H1 (cell line): ENCODE data around the gene RAD51B. TPM values are rescaled to one million over a fixed set of nuclear protein-coding genes. Genes with fewer than 3 reads are reported as not detected.
A peak's percentile ranks its signal among the peaks of the same experiment; 100 is the strongest.

Source experiments
- CTCF ChIA-PET: fragments of 300-600 bp; sonication (Branson Sonifier 250); formaldehyde crosslinking; loops from one replicate; lab custom pipeline; 2021; ENCODE audit not compliant: partially characterized antibody; lab: Charles Lee
- POLR2A ChIA-PET: fragments of 300-600 bp; sonication (Branson Sonifier 250); formaldehyde crosslinking; loops from one replicate; lab custom pipeline; 2021; ENCODE audit warnings: inconsistent platforms; ENCODE audit not compliant: partially characterized antibody; lab: Charles Lee
- DNase-seq, 2 experiments: peaks; one replicate each; pipeline versions ENCODE4 v3.0.0 to v3.0.0-alpha.2; 2010 to 2022; ENCODE audit warnings: low spot score in 2 of 2, low read depth in 1 of 2, mixed read lengths in 1 of 2
- FAIRE-seq: peaks from 2 replicates; lab custom pipeline; 2011; peaks lifted over from hg19 to GRCh38; lab: Jason Lieb, UNC
- H2AFZ ChIP-seq: 2 replicates; pipeline ENCODE4 v1.8.1; 2012; ENCODE audit warnings: low read length, inconsistent platforms
- H2AK5ac ChIP-seq: 2 replicates; pipeline ENCODE4 v1.6.1; 2013; ENCODE audit warnings: low read depth, low read length
- H2BK120ac ChIP-seq: replicated peaks from 2 replicates; pipeline ENCODE3; 2013; ENCODE audit warnings: low read depth, low read length, inconsistent platforms
- H2BK12ac ChIP-seq: 2 replicates; pipeline ENCODE4 v1.6.1; 2013; ENCODE audit warnings: low read depth, low read length
- H2BK15ac ChIP-seq: 2 replicates; pipeline ENCODE4 v1.6.1; 2013; ENCODE audit warnings: low read length
- H2BK20ac ChIP-seq: 2 replicates; pipeline ENCODE4 v1.6.1; 2013; ENCODE audit warnings: low read length
- H2BK5ac ChIP-seq: 2 replicates; pipeline ENCODE4 v1.6.1; 2013; ENCODE audit warnings: low read depth, low read length
- H3K14ac ChIP-seq: 2 replicates; pipeline ENCODE4 v1.6.1; 2013; ENCODE audit warnings: inconsistent platforms; ENCODE audit not compliant: insufficient read length
- H3K18ac ChIP-seq: 2 replicates; pipeline ENCODE4 v1.6.1; 2013; ENCODE audit warnings: low read length; ENCODE audit errors: extremely low read depth
- H3K23ac ChIP-seq: 2 replicates; pipeline ENCODE4 v1.6.1; 2013; ENCODE audit warnings: inconsistent platforms; ENCODE audit not compliant: insufficient read length
- H3K23me2 ChIP-seq: 2 replicates; pipeline ENCODE4 v1.6.1; 2013; ENCODE audit warnings: low read depth, low read length
- H3K27ac ChIP-seq: 2 replicates; pipeline ENCODE4 v1.6.1; 2011; ENCODE audit warnings: low read depth, low read length, inconsistent platforms
- H3K27me3 ChIP-seq, 4 experiments: replicated peaks in 1 of 4; 1 replicate in 1 of 4; 2 replicates in 3 of 4; pipeline versions ENCODE4 v1.6.1 to v1.8.1; 2011 to 2013; ENCODE audit warnings: low read length in 3 of 4, mild to moderate bottlenecking in 3 of 4, inconsistent platforms in 2 of 4, mixed read lengths in 2 of 4, moderate library complexity in 1 of 4; ENCODE audit not compliant: control insufficient read depth in 3 of 4, insufficient read depth in 3 of 4; ENCODE audit errors: extremely low read depth in 1 of 4
- H3K36me3 ChIP-seq, 4 experiments: 2 replicates each; pipeline versions ENCODE4 v1.6.1 to v1.8.1; 2011 to 2013; ENCODE audit warnings: mild to moderate bottlenecking in 4 of 4, low read length in 3 of 4, moderate library complexity in 2 of 4, control low read depth in 1 of 4, inconsistent platforms in 1 of 4; ENCODE audit not compliant: insufficient read depth in 4 of 4, control insufficient read depth in 2 of 4
- H3K4ac ChIP-seq: replicated peaks from 2 replicates; pipeline ENCODE3; 2013; ENCODE audit warnings: low read length, low read depth, mixed read lengths, inconsistent platforms; ENCODE audit not compliant: insufficient read length
- H3K4me1 ChIP-seq, 4 experiments: replicated peaks in 1 of 4; 1 replicate in 1 of 4; 2 replicates in 3 of 4; pipeline versions ENCODE4 v1.6.1 to v1.8.1; 2011 to 2013; ENCODE audit warnings: low read length in 3 of 4, inconsistent platforms in 2 of 4, mixed read lengths in 1 of 4; ENCODE audit not compliant: insufficient read depth in 4 of 4, control insufficient read depth in 3 of 4
- H3K4me2 ChIP-seq, 2 experiments: 2 replicates each; pipeline versions ENCODE4 v1.6.1 to v1.8.1; 2011 to 2013; ENCODE audit warnings: low read depth in 2 of 2, low read length in 2 of 2, control low read depth in 1 of 2, inconsistent platforms in 1 of 2, mild to moderate bottlenecking in 1 of 2; ENCODE audit not compliant: insufficient read depth in 1 of 2
- H3K4me3 ChIP-seq, 4 experiments: fragments of 200-600, 300-600 bp in 1 of 4; sonication (generic), shearing (Covaris generic), sonication (Bioruptor Twin) in 1 of 4; 2 replicates each; pipeline versions ENCODE4 v1.5.1 to v1.8.1; 2011 to 2016; ENCODE audit warnings: low read length in 4 of 4, low read depth in 3 of 4, control low read depth in 2 of 4, inconsistent platforms in 2 of 4, mild to moderate bottlenecking in 2 of 4, mixed read lengths in 1 of 4, moderate library complexity in 1 of 4; ENCODE audit not compliant: insufficient read depth in 2 of 4; ENCODE audit errors: extremely low read depth in 1 of 4
- H3K56ac ChIP-seq: replicated peaks from 2 replicates; pipeline ENCODE3; 2013; ENCODE audit warnings: low read depth, mild to moderate bottlenecking, mixed read lengths, low read length, inconsistent platforms; ENCODE audit not compliant: insufficient read length
- H3K79me1 ChIP-seq: 2 replicates; pipeline ENCODE4 v1.6.1; 2013; ENCODE audit warnings: low read depth, low read length, control low read depth
- H3K79me2 ChIP-seq, 2 experiments: 2 replicates each; pipeline versions ENCODE4 v1.6.1 to v1.8.1; 2012 to 2013; ENCODE audit warnings: low read length in 2 of 2, mild to moderate bottlenecking in 2 of 2, inconsistent platforms in 1 of 2; ENCODE audit not compliant: insufficient read depth in 2 of 2, control insufficient read depth in 1 of 2
- H3K9ac ChIP-seq, 4 experiments: replicated peaks in 1 of 4; 1 replicate in 1 of 4; 2 replicates in 3 of 4; pipeline versions ENCODE4 v1.6.1 to v1.8.1; 2011 to 2013; ENCODE audit warnings: low read depth in 3 of 4, low read length in 3 of 4, control low read depth in 2 of 4, mild to moderate bottlenecking in 2 of 4, moderate library complexity in 2 of 4, inconsistent platforms in 1 of 4; ENCODE audit errors: extremely low read depth in 1 of 4
- H3K9me3 ChIP-seq, 2 experiments: 2 replicates each; pipeline versions ENCODE4 v1.6.1 to v1.8.1; 2012 to 2013; ENCODE audit warnings: mild to moderate bottlenecking in 2 of 2, moderate library complexity in 2 of 2, control low read depth in 1 of 2, inconsistent platforms in 1 of 2, low read depth in 1 of 2, low read length in 1 of 2, mixed read lengths in 1 of 2; ENCODE audit not compliant: insufficient read depth in 2 of 2
- H4K20me1 ChIP-seq, 2 experiments: replicated peaks in 1 of 2; 2 replicates each; pipeline versions ENCODE3 to v1.8.1; 2011 to 2013; ENCODE audit warnings: inconsistent platforms in 2 of 2, low read length in 2 of 2, mild to moderate bottlenecking in 1 of 2; ENCODE audit not compliant: insufficient read depth in 2 of 2, control insufficient read depth in 1 of 2
- H4K5ac ChIP-seq: 2 replicates; pipeline ENCODE4 v1.6.1; 2013; ENCODE audit warnings: low read length, low read depth, mixed read lengths, inconsistent platforms; ENCODE audit not compliant: insufficient read length
- H4K8ac ChIP-seq: 2 replicates; pipeline ENCODE4 v1.8.0; 2013; ENCODE audit warnings: mild to moderate bottlenecking, moderate library complexity, low read length, inconsistent platforms; ENCODE audit not compliant: insufficient read depth; ENCODE audit errors: extremely low read depth
- H4K91ac ChIP-seq: replicated peaks from 2 replicates; pipeline ENCODE3; 2013; ENCODE audit warnings: low read length, mixed read lengths, inconsistent platforms; ENCODE audit not compliant: insufficient read length
- BACH1 ChIP-seq: IDR thresholded peaks from 2 replicates; pipeline ENCODE4 v1.6.1; 2012; ENCODE audit warnings: low read length, improper control_type of control experiment
- CHD1 ChIP-seq: IDR thresholded peaks from 2 replicates; pipeline ENCODE4 v1.6.1; 2012; ENCODE audit warnings: low read depth, low read length, improper control_type of control experiment
- CREB1 ChIP-seq: IDR thresholded peaks from 2 replicates; pipeline ENCODE4 v1.6.1; 2012; ENCODE audit warnings: inconsistent platforms
- EGR1 ChIP-seq: IDR thresholded peaks from 2 replicates; pipeline ENCODE4 v1.6.1; 2011; ENCODE audit warnings: low read depth, low read length, borderline replicate concordance
- KDM4A ChIP-seq: IDR thresholded peaks from one replicate; pipeline ENCODE4 v1.7.1; 2012; ENCODE audit warnings: low read depth, mild to moderate bottlenecking, moderate library complexity, low read length, inconsistent platforms; ENCODE audit not compliant: severe bottlenecking
- MAFK ChIP-seq: IDR thresholded peaks from 2 replicates; pipeline ENCODE4 v1.6.1; 2012; ENCODE audit warnings: low read depth, mild to moderate bottlenecking, improper control_type of control experiment, low read length
- RBBP5 ChIP-seq: IDR thresholded peaks from 2 replicates; pipeline ENCODE4 v1.7.1; 2012; ENCODE audit warnings: low read depth, mild to moderate bottlenecking, inconsistent platforms, low read length, moderate library complexity, borderline replicate concordance
- SIX5 ChIP-seq: IDR thresholded peaks from 2 replicates; pipeline ENCODE4 v1.6.1; 2011; ENCODE audit warnings: mild to moderate bottlenecking, low read depth, low read length
- SP1 ChIP-seq: IDR thresholded peaks from 2 replicates; pipeline ENCODE4 v1.6.1; 2011; ENCODE audit warnings: low read depth, low read length
- SP4 ChIP-seq: IDR thresholded peaks from 2 replicates; pipeline ENCODE4 v1.6.1; 2012; ENCODE audit warnings: low read length, inconsistent platforms
- TAF7 ChIP-seq: optimal IDR thresholded peaks from 2 replicates; pipeline ENCODE3; 2011; ENCODE audit warnings: low read depth, mild to moderate bottlenecking, inconsistent platforms, low read length, moderate library complexity, borderline replicate concordance
- WGBS, 2 experiments: shearing (Covaris generic) in 1 of 2; methylation state at CpG; one replicate each; pipeline versions ENCODE4 v1.1.6 to v1.1.7; 2013 to 2015; ENCODE audit warnings: low lambda C conversion rate in 2 of 2, mixed read lengths in 2 of 2, inconsistent platforms in 1 of 2, low coverage in 1 of 2, missing lambda C conversion rate in 1 of 2; ENCODE audit not compliant: insufficient replicate concordance in 2 of 2, insufficient coverage in 1 of 2, insufficient read length in 1 of 2; ENCODE audit errors: extremely low coverage in 1 of 2, missing lambda C conversion rate in 1 of 2; 5-methylcytosine and 5-hydroxymethylcytosine counted together
- polyA plus RNA-seq, 7 experiments: library from polyadenylated mRNA; depleted of rRNA in 3 of 7; stranded (reverse) in 5 of 7; unstranded in 2 of 7; fragments of >200 nt in 5 of 7; fragments of 200-250 nt in 2 of 7; gene quantifications; 1 replicate in 5 of 7; 2 replicates in 1 of 7; 4 replicates in 1 of 7; pipeline versions ENCODE4 v1.2.1 to v1.2.3, GENCODE V29; 2011 to 2013; ENCODE audit warnings: missing spikeins in 2 of 7, mixed read lengths in 2 of 7
- total RNA-seq: library from RNA; stranded (reverse); fragmentation: NEBNext Ultra II Directional; extraction: Animal tissue kit (Norgen Biotek cat#: 25700); gene quantifications from 2 replicates; pipeline ENCODE4 v1.2.1, GENCODE V29; 2021

The RAD51B gene
- total and polyA plus RNA-seq, 2 of the 8 experiments (the other 6 are each of a cell fraction or from before 2014, with no cell fraction given) = 3.9 to 14.9 TPM

DNA sequence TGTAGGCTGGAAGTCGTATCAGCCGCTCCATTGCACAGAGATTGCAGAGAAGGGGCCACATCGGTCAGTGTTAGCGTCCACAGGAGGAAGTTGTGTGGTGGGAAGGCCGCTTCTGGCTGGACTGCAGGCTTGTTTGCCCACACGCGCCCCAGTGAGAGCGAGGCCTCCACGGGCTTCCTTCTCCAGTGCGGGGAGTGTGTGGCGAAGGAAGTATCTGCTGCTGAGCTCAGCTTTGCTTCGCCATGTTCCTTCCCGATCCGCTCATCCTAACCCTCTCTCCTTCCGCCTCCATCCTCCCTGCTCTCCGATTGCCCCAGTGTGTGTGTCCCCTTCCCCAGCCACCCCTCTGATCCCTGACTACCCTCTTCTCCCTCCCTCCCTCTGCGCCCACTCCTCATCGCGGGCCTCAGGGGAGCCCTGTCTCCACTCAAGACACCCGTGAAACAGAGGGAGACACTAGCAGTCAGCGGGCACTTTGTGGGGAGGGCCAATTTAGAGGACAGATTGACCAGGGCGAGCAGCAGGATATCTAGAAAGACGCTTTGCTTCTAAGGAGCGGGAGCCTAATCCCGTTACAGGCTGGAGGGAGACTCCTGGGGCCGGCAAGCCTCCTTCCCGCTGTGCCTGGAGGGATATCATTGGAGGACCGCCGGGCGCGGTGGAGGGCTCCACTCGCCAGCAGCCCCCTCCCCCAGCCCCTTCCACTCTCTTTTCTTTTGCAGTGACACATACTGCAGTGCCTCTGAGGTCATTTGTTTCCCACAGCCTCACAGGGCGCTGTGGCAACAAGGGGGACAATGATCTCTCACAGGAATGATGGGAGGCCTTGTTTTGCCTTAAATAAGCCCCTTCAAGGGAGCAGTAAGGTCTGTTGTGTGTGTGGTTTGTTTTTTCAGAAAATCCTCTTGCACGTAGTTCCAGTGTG, 544.5 kb downstream of the RAD51B start:
- Histone ChIP-seq H2BK12ac (peak overlapping the region; percentile 100), H4K91ac (peak overlapping the region; percentile 95), H3K4me1 (peaks cover 6 to 16% (median 11%) of the 10 kb centered on the region in 4 experiments; a peak in 6 of 7 replicates), H3K4me2 (peak overlapping the region; percentile 98), H3K27me3 (no peaks in the 10 kb centered on the region; a peak in 2 of 7 replicates), H3K9ac (peak overlapping the region in 3 of 4 experiments; percentile 42 to 60 (median 44); a peak in 6 of 7 replicates), H2AFZ (peak overlapping the region; percentile 79), H3K14ac (no peak overlapping the region), H4K8ac (peak overlapping the region; percentile 41; the same call in 1 of the 2 replicates), H2BK120ac (peak overlapping the region; percentile 86), H3K36me3 (no peaks in the 10 kb centered on the region), H3K79me2 (no peaks in the 10 kb centered on the region), H2BK5ac (peak overlapping the region; percentile 91; the same call in 1 of the 2 replicates), H3K23me2 (peaks cover 8% of the 10 kb centered on the region), H3K27ac (peak overlapping the region; percentile 43), H3K56ac (peak overlapping the region; percentile 22), H3K79me1 (no peaks in the 10 kb centered on the region), H2BK15ac (peak overlapping the region; percentile 90; the same call in 1 of the 2 replicates), H4K20me1 (no peaks in the 10 kb centered on the region), H2BK20ac (peak overlapping the region; percentile 97), H2AK5ac (peak overlapping the region; percentile 42; the same call in 1 of the 2 replicates), H3K4me3 (peak overlapping the region; percentile 33 to 67 (median 54)), H3K18ac (peak overlapping the region; percentile 100), H3K23ac (no peak overlapping the region), H3K9me3 (no peaks in the 10 kb centered on the region), H3K4ac (peak overlapping the region; percentile 75), H4K5ac (peak overlapping the region; percentile 30)
- ChIA-PET POLR2A (interaction anchor here (1.0 kb wide), 3 partner anchors 115 to 429 kb away, joined by 3 to 5 read pairs (median 3); partner anchors contain the start of gene ZFP36L1), CTCF (interaction anchor here (0.6 to 3.4 kb wide), 8 partner anchors 8 to 480 kb away, joined by 3 to 10 read pairs (median 3); no protein-coding TSS in a partner anchor)
- no peak for FAIRE-seq
- peak; percentile 34 to 81 for DNase-seq
- WGBS, 2 experiments = 10% methylated on average over 26 of the region's 34 CpGs; no CpG with 5 or more reads in 1 of the 2 experiments
- no peak for TF ChIP-seq BACH1
- TF ChIP-seq EGR1 = no peak
- peak; percentile 63 for TF ChIP-seq CREB1
- TF ChIP-seq RBBP5 = peak; percentile 25
- TF ChIP-seq SIX5 = no peak
- no peak for TF ChIP-seq CHD1
- TF ChIP-seq MAFK = no peak
- TF ChIP-seq SP1 = no peak
- TF ChIP-seq SP4 = no peak
- TF ChIP-seq TAF7 = no peak
- TF ChIP-seq KDM4A = peak; percentile 49
